Trophoblast cell (in vitro differentiated cells and primary cell): ENCODE results near the gene TMEM240.

Experiments
- DNase-seq, 2 donors: peaks; one replicate each; pipeline ENCODE4 v3.0.0-alpha.2; 2016
- H2AFZ ChIP-seq: 2 replicates; pipeline ENCODE4 v1.6.1; 2013; ENCODE audit warnings: low read length, moderate library complexity, mild to moderate bottlenecking; ENCODE audit not compliant: insufficient read depth, poor library complexity
- H2AK5ac ChIP-seq: 2 replicates; pipeline ENCODE4 v1.6.1; 2013; ENCODE audit warnings: mild to moderate bottlenecking, low read length
- H2BK120ac ChIP-seq: 2 replicates; pipeline ENCODE4 v1.6.1; 2013; ENCODE audit warnings: low read length, mild to moderate bottlenecking, moderate library complexity; ENCODE audit not compliant: insufficient read depth, poor library complexity
- H2BK12ac ChIP-seq: 2 replicates; pipeline ENCODE4 v1.6.1; 2013; ENCODE audit warnings: mild to moderate bottlenecking, low read length, moderate library complexity
- H2BK5ac ChIP-seq: 2 replicates; pipeline ENCODE4 v1.6.1; 2013; ENCODE audit warnings: low read length, low read depth, moderate library complexity, mild to moderate bottlenecking; ENCODE audit not compliant: poor library complexity
- H3K14ac ChIP-seq: 2 replicates; pipeline ENCODE4 v1.6.1; 2013; ENCODE audit warnings: mild to moderate bottlenecking, low read length
- H3K18ac ChIP-seq: 2 replicates; pipeline ENCODE4 v1.6.1; 2013; ENCODE audit warnings: mild to moderate bottlenecking, low read length
- H3K23ac ChIP-seq: 2 replicates; pipeline ENCODE4 v1.6.1; 2013; ENCODE audit warnings: low read length
- H3K27ac ChIP-seq: 2 replicates; pipeline ENCODE4 v1.5.1; 2013; ENCODE audit warnings: low read depth, mild to moderate bottlenecking, inconsistent platforms, low read length, moderate library complexity
- H3K27me3 ChIP-seq: 2 replicates; pipeline ENCODE4 v1.6.1; 2013; ENCODE audit warnings: inconsistent platforms, mild to moderate bottlenecking, low read length, moderate library complexity; ENCODE audit not compliant: insufficient read depth
- H3K36me3 ChIP-seq, 2 experiments: 1 replicate in 1 of 2; 2 replicates in 1 of 2; pipeline ENCODE4 v1.6.1; 2013; ENCODE audit warnings: low read length in 2 of 2, mild to moderate bottlenecking in 2 of 2, moderate library complexity in 1 of 2; ENCODE audit not compliant: insufficient read depth in 2 of 2, control insufficient read depth in 1 of 2
- H3K4ac ChIP-seq: 2 replicates; pipeline ENCODE4 v1.6.1; 2013; ENCODE audit warnings: low read depth, mild to moderate bottlenecking, low read length, moderate library complexity
- H3K4me1 ChIP-seq, 2 experiments: 1 replicate in 1 of 2; 2 replicates in 1 of 2; pipeline ENCODE4 v1.6.1; 2013; ENCODE audit warnings: low read length in 2 of 2, mild to moderate bottlenecking in 2 of 2, moderate library complexity in 1 of 2; ENCODE audit not compliant: insufficient read depth in 2 of 2, control insufficient read depth in 1 of 2
- H3K4me2 ChIP-seq: 2 replicates; pipeline ENCODE4 v1.6.1; 2013; ENCODE audit warnings: inconsistent platforms, mild to moderate bottlenecking, low read length, moderate library complexity
- H3K4me3 ChIP-seq: 2 replicates; pipeline ENCODE4 v1.5.1; 2013; ENCODE audit warnings: mild to moderate bottlenecking, low read depth, low read length, inconsistent platforms
- H3K79me1 ChIP-seq: one replicate; pipeline ENCODE4 v1.6.1; 2013; ENCODE audit warnings: low read length
- H3K79me2 ChIP-seq: 2 replicates; pipeline ENCODE4 v1.6.1; 2013; ENCODE audit warnings: low read length, mild to moderate bottlenecking; ENCODE audit not compliant: control insufficient read depth, insufficient read depth, poor library complexity
- H3K9ac ChIP-seq: 2 replicates; pipeline ENCODE4 v1.6.1; 2013; ENCODE audit warnings: mild to moderate bottlenecking, low read length
- H3K9me3 ChIP-seq: 2 replicates; pipeline ENCODE4 v1.6.1; 2013; ENCODE audit warnings: low read depth, mild to moderate bottlenecking, control low read depth, inconsistent platforms, low read length; ENCODE audit not compliant: insufficient read depth
- H4K12ac ChIP-seq: 2 replicates; pipeline ENCODE4 v1.6.1; 2013; ENCODE audit warnings: low read depth, mild to moderate bottlenecking, low read length, moderate library complexity
- H4K8ac ChIP-seq: 2 replicates; pipeline ENCODE4 v1.6.1; 2013; ENCODE audit warnings: low read depth, mild to moderate bottlenecking, low read length, moderate library complexity
- H4K91ac ChIP-seq: one replicate; pipeline ENCODE4 v1.6.1; 2013; ENCODE audit warnings: low read depth, mild to moderate bottlenecking, low read length, moderate library complexity
- WGBS: extraction: QIAGEN DNeasy Blood & Tissue Kit; methylation state at CpG from one replicate; pipeline ENCODE4 v1.1.7; 2013; ENCODE audit warnings: missing lambda C conversion rate; ENCODE audit not compliant: insufficient read length, insufficient coverage; ENCODE audit errors: extremely low coverage; 5-methylcytosine and 5-hydroxymethylcytosine counted together

TMEM240 gene

DNA sequence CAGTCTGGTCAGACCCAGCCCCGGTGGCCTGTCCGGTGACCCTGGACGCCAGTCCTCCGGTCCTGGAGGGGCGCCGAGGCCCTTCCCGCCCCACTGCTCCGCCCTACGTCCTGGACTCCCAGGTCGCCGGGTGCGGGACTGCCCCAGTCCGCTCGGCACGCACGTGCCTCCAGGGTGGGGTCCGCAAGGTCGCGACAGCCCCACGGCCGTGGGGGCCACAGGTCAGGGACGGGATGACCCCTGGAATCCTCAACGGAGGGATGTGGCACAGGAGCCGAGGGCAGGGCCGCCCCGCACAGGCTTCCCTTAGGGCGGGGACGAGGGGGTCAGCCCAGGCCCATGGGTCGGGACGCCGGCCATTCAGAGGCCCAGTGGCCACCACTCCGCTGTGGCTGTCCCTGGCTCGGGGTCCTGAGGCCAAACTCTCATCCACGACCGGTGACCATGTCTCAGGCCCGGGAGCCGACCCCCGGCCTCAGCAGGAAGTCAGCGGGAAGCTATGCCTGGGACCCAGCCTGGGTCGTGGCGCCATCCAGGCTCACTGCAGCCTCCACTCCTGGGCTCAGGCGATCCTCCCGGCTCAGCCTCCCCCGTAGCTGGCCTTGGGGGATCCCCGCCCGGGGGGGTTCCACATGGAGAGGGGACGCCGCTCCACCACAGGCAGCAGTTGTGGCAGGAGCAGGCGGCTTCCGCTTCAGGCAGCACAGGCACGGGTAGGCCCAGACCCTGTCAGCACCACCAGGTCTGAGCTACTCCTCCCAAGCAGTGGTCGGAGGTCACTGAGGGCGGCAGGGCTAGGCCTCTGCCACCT lies 599 bp upstream of the TMEM240 start:
- H2BK120ac ChIP-seq, result no peak overlapping the region
- no peak overlapping the region for H3K9ac ChIP-seq
- no peak for DNase-seq
- H3K4me2 ChIP-seq, result peak overlapping the region; percentile 68
- H3K36me3 ChIP-seq, result peaks cover 44 to 51% of the 10 kb centered on the region in 2 experiments
- H4K12ac ChIP-seq, result peak overlapping the region; percentile 92
- H4K8ac ChIP-seq, result peak overlapping the region; percentile 59
- peak overlapping the region; percentile 29 for H4K91ac ChIP-seq
- H2BK5ac ChIP-seq, result no peak overlapping the region
- H3K14ac ChIP-seq, result peak overlapping the region; percentile 41
- no peak overlapping the region for H3K4ac ChIP-seq
- no peaks in the 10 kb centered on the region for H3K27me3 ChIP-seq
- no CpG with 5 or more reads among the region's 53 CpGs for WGBS
- no peak overlapping the region for H3K23ac ChIP-seq
- peaks cover 7 to 13% of the 10 kb centered on the region in 2 experiments for H3K4me1 ChIP-seq
- peak overlapping the region; percentile 61 for H2AK5ac ChIP-seq
- H3K4me3 ChIP-seq, result peak overlapping the region; percentile 37
- no peaks in the 10 kb centered on the region for H3K79me1 ChIP-seq
- H3K79me2 ChIP-seq, result no peaks in the 10 kb centered on the region
- peak overlapping the region; percentile 53 for H3K18ac ChIP-seq
- H3K9me3 ChIP-seq, result no peaks in the 10 kb centered on the region
- no peak overlapping the region for H2BK12ac ChIP-seq
- no peak overlapping the region for H3K27ac ChIP-seq
- H2AFZ ChIP-seq, result peak overlapping the region; percentile 46

DNA sequence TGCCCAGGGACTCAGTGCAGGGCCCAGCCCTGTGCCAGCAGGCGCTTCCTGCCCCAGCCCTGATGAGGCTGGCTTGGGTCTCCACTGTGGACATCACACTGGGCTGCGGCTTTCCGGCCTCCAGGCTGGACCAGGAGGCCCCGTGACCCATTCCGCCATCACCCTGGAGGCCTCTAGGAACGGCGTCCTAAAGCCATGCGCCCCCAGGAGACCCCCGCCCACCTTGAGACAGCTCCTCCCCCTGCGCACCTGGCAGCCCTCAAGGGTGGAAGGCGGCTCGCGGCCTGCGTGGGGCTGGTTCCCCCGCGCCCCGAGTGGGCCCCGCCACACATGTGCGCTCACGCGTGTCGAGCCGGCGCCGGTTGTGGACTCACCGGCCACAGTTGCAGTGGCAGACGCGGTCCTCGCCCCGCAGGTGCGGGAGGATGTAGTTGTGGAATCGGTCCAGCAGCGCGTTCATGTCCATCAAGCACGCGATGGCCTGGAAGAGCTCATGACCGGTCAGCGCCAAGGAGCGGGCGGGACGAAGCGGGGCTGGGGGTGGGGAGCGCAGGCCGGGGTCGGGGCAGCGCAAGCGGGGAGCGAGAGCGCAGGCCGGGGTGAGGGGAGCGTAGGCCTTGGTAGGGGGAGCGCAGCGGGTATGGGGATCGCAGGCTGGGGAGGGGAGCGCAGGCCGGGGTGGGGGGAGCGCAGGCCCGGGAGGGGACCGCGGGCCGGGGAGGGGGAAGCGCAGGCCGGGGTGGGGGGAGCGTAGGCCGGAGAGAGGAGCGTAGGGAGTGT lies 924 bp downstream of the TMEM240 start:
- H3K4me3 ChIP-seq, result peak overlapping the region; percentile 63
- no peaks in the 10 kb centered on the region for H3K79me2 ChIP-seq
- H2AK5ac ChIP-seq, result no peak overlapping the region
- H3K4me1 ChIP-seq, result peaks cover 7 to 13% of the 10 kb centered on the region in 2 experiments
- no peak overlapping the region for H2BK5ac ChIP-seq
- no peak overlapping the region for H3K9ac ChIP-seq
- DNase-seq, result no peak
- H4K8ac ChIP-seq, result no peak overlapping the region
- H3K18ac ChIP-seq, result no peak overlapping the region
- peak overlapping the region; percentile 77 for H4K12ac ChIP-seq
- H2BK12ac ChIP-seq, result no peak overlapping the region
- H2BK120ac ChIP-seq, result no peak overlapping the region
- peaks cover 43 to 47% of the 10 kb centered on the region in 2 experiments for H3K36me3 ChIP-seq
- no peaks in the 10 kb centered on the region for H3K79me1 ChIP-seq
- no peak overlapping the region for H3K4ac ChIP-seq
- H3K27me3 ChIP-seq, result no peaks in the 10 kb centered on the region
- WGBS, result no CpG with 5 or more reads among the region's 66 CpGs
- peak overlapping the region; percentile 71 for H3K4me2 ChIP-seq
- H2AFZ ChIP-seq, result no peak overlapping the region
- no peak overlapping the region for H4K91ac ChIP-seq
- no peak overlapping the region for H3K23ac ChIP-seq
- H3K27ac ChIP-seq, result no peak overlapping the region
- H3K9me3 ChIP-seq, result no peaks in the 10 kb centered on the region
- no peak overlapping the region for H3K14ac ChIP-seq

DNA sequence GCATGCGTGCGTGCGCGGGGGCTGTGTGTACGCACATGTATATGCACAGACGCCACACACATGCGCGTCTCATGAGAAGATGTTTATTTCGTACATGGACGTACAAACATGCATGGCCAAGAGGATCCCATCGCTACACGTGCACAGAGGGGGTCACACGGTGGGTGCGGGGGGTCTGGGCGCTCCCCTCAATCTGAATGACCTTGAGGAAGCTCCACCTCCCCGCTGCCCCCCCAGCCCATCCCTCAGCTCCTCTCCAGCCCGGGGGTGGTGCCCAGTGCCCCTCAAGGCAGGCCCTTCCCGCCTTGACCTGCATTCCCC lies 1.5 kb downstream of the TMEM240 start:
- Histone ChIP-seq H2AFZ (no peak overlapping the region), H4K8ac (no peak overlapping the region), H3K9me3 (no peaks in the 10 kb centered on the region), H3K14ac (no peak overlapping the region), H2BK120ac (no peak overlapping the region), H4K91ac (no peak overlapping the region), H2AK5ac (no peak overlapping the region), H3K27me3 (no peaks in the 10 kb centered on the region), H2BK12ac (no peak overlapping the region), H3K79me1 (no peaks in the 10 kb centered on the region), H3K4me3 (peak overlapping the region; percentile 63), H3K4me1 (peaks cover 7 to 13% of the 10 kb centered on the region in 2 experiments), H3K27ac (no peak overlapping the region), H3K9ac (no peak overlapping the region), H3K18ac (no peak overlapping the region), H3K23ac (no peak overlapping the region), H4K12ac (no peak overlapping the region), H3K79me2 (no peaks in the 10 kb centered on the region), H3K4ac (no peak overlapping the region), H3K36me3 (peaks cover 43 to 46% of the 10 kb centered on the region in 2 experiments), H2BK5ac (no peak overlapping the region), H3K4me2 (peak overlapping the region; percentile 71)
- no CpG with 5 or more reads among the region's 18 CpGs for WGBS
- DNase-seq, result no peak

DNA sequence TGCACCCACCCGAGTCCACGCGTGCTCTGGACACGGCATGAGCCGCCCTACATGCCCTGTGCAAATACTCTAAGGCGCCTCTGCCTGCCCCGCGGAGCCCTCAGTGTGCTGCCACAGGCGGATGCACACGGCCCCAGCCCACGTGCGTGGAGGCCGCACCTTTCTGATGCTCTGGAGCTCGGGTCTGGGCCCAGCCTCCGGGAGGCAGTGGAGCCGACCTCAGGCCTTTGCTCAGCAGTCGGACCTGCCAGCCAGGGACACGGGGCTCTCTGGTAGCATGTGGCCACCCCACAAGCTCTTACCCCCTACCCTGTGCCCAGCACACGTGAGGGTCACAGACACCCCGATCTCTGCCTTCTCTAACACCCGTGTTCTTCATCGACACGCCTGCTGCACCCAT lies 2.1 kb downstream of the TMEM240 start:
- Histone ChIP-seq H2BK12ac (no peak overlapping the region), H3K9ac (no peak overlapping the region), H3K27me3 (no peaks in the 10 kb centered on the region), H4K12ac (no peak overlapping the region), H3K27ac (no peak overlapping the region), H3K14ac (no peak overlapping the region), H3K79me2 (no peaks in the 10 kb centered on the region), H3K9me3 (no peaks in the 10 kb centered on the region), H3K4me3 (peak overlapping the region; percentile 3), H4K91ac (no peak overlapping the region), H3K4me1 (peaks cover 7 to 13% of the 10 kb centered on the region in 2 experiments), H3K36me3 (peaks cover 36 to 43% of the 10 kb centered on the region in 2 experiments), H3K4me2 (no peak overlapping the region), H3K79me1 (no peaks in the 10 kb centered on the region), H3K23ac (no peak overlapping the region), H3K4ac (no peak overlapping the region), H3K18ac (no peak overlapping the region), H2AFZ (no peak overlapping the region), H4K8ac (no peak overlapping the region), H2BK5ac (no peak overlapping the region), H2BK120ac (no peak overlapping the region), H2AK5ac (no peak overlapping the region)
- no CpG with 5 or more reads among the region's 23 CpGs for WGBS
- no peak for DNase-seq
